Left forelimb (tissue), 1 donor: ENCODE results near the gene KSR2.

Experiments
- DNase-seq: peaks from one replicate; pipeline ENCODE4 v3.0.0-alpha.2; 2018; ENCODE audit warnings: low spot score

The KSR2 gene

GRCh38 chr12:117622087-117622486 is 346.7 kb downstream of the KSR2 start:
- DNase-seq: no peak

GRCh38 chr12:117607778-117608177 is 361.0 kb downstream of the KSR2 start:
- DNase-seq: no peak

- no peak for DNase-seq
These were observed 361.8 kb downstream of the KSR2 start for GRCh38 chr12:117606945-117607344.

- no peak for DNase-seq
These were observed 362.8 kb downstream of the KSR2 start for GRCh38 chr12:117606024-117606423.

GRCh38 chr12:117603316-117604113 is 365.3 kb downstream of the KSR2 start:
- no peak for DNase-seq

GRCh38 chr12:117599849-117600248 is 368.9 kb downstream of the KSR2 start:
- no peak for DNase-seq

GRCh38 chr12:117596968-117597367 is 371.8 kb downstream of the KSR2 start:
- DNase-seq: no peak

- DNase-seq: no peak
These were observed 373.0 kb downstream of the KSR2 start for GRCh38 chr12:117595751-117596150.

GRCh38 chr12:117594481-117594880 is 374.3 kb downstream of the KSR2 start:
- no peak for DNase-seq

GRCh38 chr12:117593815-117594400 is 374.9 kb downstream of the KSR2 start:
- no peak for DNase-seq

GRCh38 chr12:117592588-117593305 is 376.0 kb downstream of the KSR2 start:
- no peak for DNase-seq

- no peak for DNase-seq
These were observed 377.8 kb downstream of the KSR2 start for GRCh38 chr12:117590999-117591398.

- DNase-seq: no peak
These were observed 378.4 kb downstream of the KSR2 start for GRCh38 chr12:117590386-117590785.

GRCh38 chr12:117589021-117589420 is 379.8 kb downstream of the KSR2 start:
- DNase-seq: no peak

GRCh38 chr12:117587631-117588287 is 381.0 kb downstream of the KSR2 start:
- DNase-seq: no peak

- no peak for DNase-seq
These were observed 385.0 kb downstream of the KSR2 start for GRCh38 chr12:117583677-117584225.

GRCh38 chr12:117583092-117583491 is 385.7 kb downstream of the KSR2 start:
- no peak for DNase-seq

GRCh38 chr12:117582135-117582784 is 386.5 kb downstream of the KSR2 start:
- DNase-seq: no peak

GRCh38 chr12:117580718-117581062 is 388.1 kb downstream of the KSR2 start:
- no peak for DNase-seq

- no peak for DNase-seq
These were observed 388.6 kb downstream of the KSR2 start for GRCh38 chr12:117580015-117580717.

- no peak for DNase-seq
These were observed 391.6 kb downstream of the KSR2 start for GRCh38 chr12:117577122-117577657.
